Hypothalamus (tissue), 51 donors: ENCODE data around the gene FBRSL1.
"Not testable (repeated sequence)": the region's sequence is repeated elsewhere in the genome, so short reads cannot be mapped to it uniquely, and the experiment has no call there.

Source experiments
- DNase-seq, 51 donors: peaks; one replicate each; lab custom pipeline; 2025; lab: John Stamatoyannopoulos, UW

Gene FBRSL1

GRCh38 chr12:132522592-132523380 lies 32.8 kb downstream of the FBRSL1 start:
- DNase-seq = no peak

- DNase-seq = peak in 44 of 51 donors; percentile 20 to 85 (median 58)
These were observed 33.8 kb downstream of the FBRSL1 start for GRCh38 chr12:132523576-132524331.

GRCh38 chr12:132524405-132524804 lies 34.5 kb downstream of the FBRSL1 start:
- peak in 19 of 51 donors; percentile 14 to 61 (median 34) for DNase-seq

- DNase-seq = peak in 4 of 51 donors; percentile 6 to 46 (median 27)
These were observed 35.3 kb downstream of the FBRSL1 start for GRCh38 chr12:132525011-132525832.

- DNase-seq = peak in 46 of 51 donors; percentile 14 to 96 (median 82)
These were observed 36.0 kb downstream of the FBRSL1 start for GRCh38 chr12:132525833-132526455.

DNA sequence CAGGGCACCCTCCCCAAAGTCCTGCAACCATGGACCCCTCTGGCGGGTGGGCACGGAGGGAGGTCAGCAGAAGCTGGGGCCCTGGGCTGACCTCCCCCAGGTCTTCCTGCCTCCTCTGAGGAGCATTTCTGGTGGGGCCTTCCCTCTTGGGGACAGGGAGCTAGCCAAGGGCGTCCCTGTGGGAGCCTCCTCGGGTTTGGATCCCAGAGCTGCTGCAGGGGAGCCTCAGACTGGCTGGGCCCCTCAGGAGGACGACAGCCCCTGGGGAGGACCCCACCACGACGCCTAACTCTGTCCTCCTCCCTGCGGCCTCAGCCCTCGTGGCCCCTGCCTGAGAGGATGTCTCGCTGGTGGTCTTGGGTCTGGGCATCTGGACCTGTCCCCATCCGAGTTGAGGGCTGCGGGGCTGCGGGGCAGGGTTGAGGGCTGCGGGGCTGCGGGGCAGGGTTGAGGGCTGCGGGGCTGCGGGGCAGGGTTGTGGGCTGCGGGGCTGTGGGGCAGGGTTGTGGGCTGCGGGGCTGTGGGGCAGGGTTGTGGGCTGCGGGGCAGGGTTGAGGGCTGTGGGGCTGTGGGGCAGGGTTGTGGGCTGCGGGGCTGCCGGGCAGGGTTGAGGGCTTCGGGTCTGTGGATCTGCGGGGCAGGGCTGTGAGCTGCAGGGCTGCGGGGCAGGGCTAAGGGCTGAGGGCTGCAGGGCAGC lies 37.4 kb downstream of the FBRSL1 start:
- DNase-seq = no peak

- no peak for DNase-seq
These were observed 37.9 kb downstream of the FBRSL1 start for GRCh38 chr12:132527883-132528264.

- DNase-seq = no peak
These were observed 38.7 kb downstream of the FBRSL1 start for GRCh38 chr12:132528564-132529106.

GRCh38 chr12:132529156-132529839 lies 39.3 kb downstream of the FBRSL1 start:
- no peak for DNase-seq

GRCh38 chr12:132529906-132530305 lies 40.0 kb downstream of the FBRSL1 start:
- DNase-seq = no peak

- no peak for DNase-seq
These were observed 40.5 kb downstream of the FBRSL1 start for GRCh38 chr12:132530447-132530846.

GRCh38 chr12:132530851-132531250 lies 40.9 kb downstream of the FBRSL1 start:
- no peak for DNase-seq

- DNase-seq = not testable (repeated sequence)
These were observed 43.0 kb downstream of the FBRSL1 start for GRCh38 chr12:132532711-132533583.

- DNase-seq = no peak
These were observed 43.6 kb downstream of the FBRSL1 start for GRCh38 chr12:132533584-132533958.

DNA sequence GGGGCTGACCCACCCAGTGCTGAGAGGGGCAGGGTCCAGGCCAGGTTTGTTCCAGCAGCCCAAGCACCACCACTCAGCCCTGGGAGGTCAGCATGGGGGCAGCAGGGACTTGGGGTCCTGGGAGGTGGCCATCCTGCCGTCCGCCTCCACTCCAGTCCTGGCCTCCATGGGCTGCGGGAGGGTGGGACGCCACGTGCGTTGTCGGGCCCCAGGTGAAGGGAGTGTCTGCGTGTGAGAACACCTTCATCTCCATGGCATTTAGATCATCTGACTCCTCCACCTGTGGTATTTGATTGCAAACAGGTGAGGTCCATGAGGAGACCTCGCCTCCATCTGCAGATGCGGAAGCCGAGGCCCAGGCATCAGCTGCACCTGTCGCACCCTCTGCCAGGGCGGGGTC lies 44.1 kb downstream of the FBRSL1 start:
- DNase-seq = no peak

DNA sequence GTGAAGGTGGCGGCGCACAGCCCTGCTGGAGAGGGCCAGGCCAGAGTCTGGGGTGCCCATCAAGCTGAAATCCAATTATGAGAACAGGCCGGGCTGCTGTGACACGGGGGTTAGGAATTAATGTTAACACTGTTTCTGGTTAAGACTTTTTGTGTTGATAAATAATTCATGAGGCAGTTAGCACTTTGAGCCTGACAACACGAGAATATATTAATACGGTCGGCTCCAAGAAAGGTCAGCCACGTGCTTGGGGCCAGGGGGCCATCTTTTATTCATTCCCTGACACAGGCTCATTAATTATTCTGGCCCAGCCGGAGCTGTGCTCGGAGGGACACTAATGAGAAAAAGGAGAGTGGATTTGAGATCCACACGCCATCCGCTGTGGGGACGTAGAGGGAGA lies 45.1 kb downstream of the FBRSL1 start:
- no peak for DNase-seq

- no peak for DNase-seq
These were observed 46.3 kb downstream of the FBRSL1 start for GRCh38 chr12:132536102-132536876.
